Neural cell (in vitro differentiated cells): Measurements from ENCODE around the gene PCSK1N. TPM values are rescaled to one million over a fixed set of nuclear protein-coding genes. Genes with fewer than 3 reads are reported as not detected.

ENCODE experiments used
- H2AFZ ChIP-seq: fragments of 200-600, 300-800 bp; sonication (generic), shearing (Covaris generic); 2 replicates; pipeline ENCODE4 v1.6.0; 2014; ENCODE audit warnings: low read depth, mild to moderate bottlenecking, antibody characterized with exemption, low read length, moderate library complexity
- H3F3A ChIP-seq: fragments of 200-600 bp; shearing (Covaris generic); 2 replicates; pipeline ENCODE4 v1.6.1; 2016; ENCODE audit warnings: mild to moderate bottlenecking, moderate library complexity, mixed read lengths, antibody characterized with exemption, low read length; ENCODE audit not compliant: insufficient read depth, poor library complexity, severe bottlenecking
- H3K27ac ChIP-seq: fragments of 200-600, 300-800 bp; sonication (generic), shearing (Covaris generic); 2 replicates; pipeline ENCODE4 v1.5.1; 2014; ENCODE audit warnings: mild to moderate bottlenecking, low read length, moderate library complexity
- H3K27me3 ChIP-seq: fragments of 300-800, 200-600 bp; sonication (generic), shearing (Covaris generic); 2 replicates; pipeline ENCODE4 v1.6.0; 2014; ENCODE audit warnings: mild to moderate bottlenecking, low read depth, low read length, moderate library complexity; ENCODE audit not compliant: insufficient read depth
- H3K36me3 ChIP-seq: fragments of 300-800, 200-600 bp; sonication (generic), shearing (Covaris generic); 2 replicates; pipeline ENCODE4 v1.5.1; 2014; ENCODE audit warnings: mild to moderate bottlenecking, antibody characterized with exemption, low read length, moderate library complexity; ENCODE audit not compliant: insufficient read depth
- H3K4me2 ChIP-seq: fragments of 300-800, 200-600 bp; sonication (generic), shearing (Covaris generic); 2 replicates; pipeline ENCODE4 v1.6.0; 2014; ENCODE audit warnings: mild to moderate bottlenecking, low read length
- H3K4me3 ChIP-seq: fragments of 300-800, 200-600 bp; sonication (generic), shearing (Covaris generic); 2 replicates; pipeline ENCODE4 v1.5.1; 2014; ENCODE audit warnings: mild to moderate bottlenecking, low read length, moderate library complexity
- H3K79me2 ChIP-seq: fragments of 200-600 bp; shearing (Covaris generic); replicated peaks from 2 replicates; pipeline ENCODE4 v1.6.0; 2014; ENCODE audit warnings: mild to moderate bottlenecking, low read length, moderate library complexity; ENCODE audit not compliant: insufficient read depth
- H3K9ac ChIP-seq: fragments of 300-800, 200-600 bp; sonication (generic), shearing (Covaris generic); 2 replicates; pipeline ENCODE4 v1.6.1; 2016; ENCODE audit warnings: mild to moderate bottlenecking, low read length, mixed read lengths
- H3K9me2 ChIP-seq: fragments of 200-600 bp; shearing (Covaris generic); 2 replicates; pipeline ENCODE4 v1.6.1; 2016; ENCODE audit warnings: mild to moderate bottlenecking, low read length, mixed read lengths; ENCODE audit not compliant: insufficient read depth
- H3K9me3 ChIP-seq: fragments of 200-600, 300-800 bp; sonication (generic), shearing (Covaris generic); 2 replicates; pipeline ENCODE4 v1.6.1; 2016; ENCODE audit warnings: mild to moderate bottlenecking, mixed run types, low read length, moderate library complexity, mixed read lengths
- H4K20me1 ChIP-seq: fragments of 200-600 bp; shearing (Covaris generic); 2 replicates; pipeline ENCODE4 v1.6.1; 2016; ENCODE audit warnings: mild to moderate bottlenecking, mixed run types; ENCODE audit not compliant: insufficient read depth
- CTCF ChIP-seq: fragments of 450-650 bp; IDR thresholded peaks from 2 replicates; pipeline ENCODE4 v1.5.1; 2014; ENCODE audit warnings: antibody characterized with exemption, mild to moderate bottlenecking, moderate library complexity; ENCODE audit not compliant: poor library complexity, severe bottlenecking
- EP300 ChIP-seq: fragments of 450-650 bp; conservative IDR thresholded peaks from 2 replicates; pipeline ENCODE4 v1.6.1; 2014; ENCODE audit warnings: antibody characterized with exemption, mild to moderate bottlenecking, moderate library complexity; ENCODE audit not compliant: poor library complexity, severe bottlenecking
- EZH2 ChIP-seq: fragments of 200-600, 300-800 bp; shearing (Covaris generic), sonication (generic); IDR thresholded peaks from 2 replicates; pipeline ENCODE4 v1.6.1; 2014; ENCODE audit warnings: antibody characterized with exemption, low read length, borderline replicate concordance, mild to moderate bottlenecking; ENCODE audit not compliant: insufficient read depth, poor library complexity, severe bottlenecking
- MXI1 ChIP-seq: fragments of 450-650 bp; conservative IDR thresholded peaks from 2 replicates; pipeline ENCODE4 v1.6.1; 2014; ENCODE audit warnings: antibody characterized with exemption, mild to moderate bottlenecking; ENCODE audit not compliant: poor library complexity, severe bottlenecking
- POLR2AphosphoS5 ChIP-seq: IDR thresholded peaks from 2 replicates; pipeline ENCODE4 v1.6.1; 2012
- RAD21 ChIP-seq: fragments of 450-650 bp; conservative IDR thresholded peaks from 2 replicates; pipeline ENCODE4 v1.6.1; 2014; ENCODE audit warnings: antibody characterized with exemption, mild to moderate bottlenecking, moderate library complexity
- REST ChIP-seq: IDR thresholded peaks from 2 replicates; pipeline ENCODE4 v1.6.1; 2012; ENCODE audit warnings: borderline replicate concordance
- SMC3 ChIP-seq: fragments of 450-650 bp; conservative IDR thresholded peaks from 2 replicates; pipeline ENCODE4 v1.6.1; 2014; ENCODE audit warnings: antibody characterized with exemption, mild to moderate bottlenecking, moderate library complexity; ENCODE audit not compliant: poor library complexity
- TAF1 ChIP-seq: IDR thresholded peaks from 2 replicates; pipeline ENCODE4 v1.6.1; 2012; ENCODE audit warnings: low read depth
- polyA plus RNA-seq: library from polyadenylated mRNA; depleted of rRNA; stranded (reverse); fragments of >200 nt; gene quantifications from 2 replicates; pipeline ENCODE4 v1.2.3, GENCODE V29; 2014

The PCSK1N gene
- polyA plus RNA-seq, 1 donor from 2014 or later: 232 TPM

GRCh38 chrX:48816014-48816810 lies 19.2 kb downstream of the PCSK1N start:
- H4K20me1 ChIP-seq: no peaks in the 10 kb centered on the region
- no peaks in the 10 kb centered on the region for H3K36me3 ChIP-seq
- H3K9ac ChIP-seq: no peak overlapping the region
- H3K27me3 ChIP-seq: no peaks in the 10 kb centered on the region
- H3F3A ChIP-seq: no peaks in the 10 kb centered on the region
- H3K79me2 ChIP-seq: no peaks in the 10 kb centered on the region
- H3K4me3 ChIP-seq: no peak overlapping the region
- TF ChIP-seq SMC3: no peak
- H3K27ac ChIP-seq: no peak overlapping the region
- H3K9me2 ChIP-seq: no peaks in the 10 kb centered on the region
- H3K9me3 ChIP-seq: no peaks in the 10 kb centered on the region
- no peak overlapping the region for H3K4me2 ChIP-seq
- no peak overlapping the region for H2AFZ ChIP-seq

- Histone ChIP-seq H3K4me3 (no peak overlapping the region), H3K9me2 (no peaks in the 10 kb centered on the region), H3K4me2 (no peak overlapping the region), H3K79me2 (no peaks in the 10 kb centered on the region), H3K36me3 (no peaks in the 10 kb centered on the region), H3K27ac (no peak overlapping the region), H3K9ac (no peak overlapping the region), H2AFZ (no peak overlapping the region), H3K27me3 (no peaks in the 10 kb centered on the region), H3F3A (no peaks in the 10 kb centered on the region), H4K20me1 (no peaks in the 10 kb centered on the region), H3K9me3 (no peaks in the 10 kb centered on the region)
- TF ChIP-seq MXI1 (no peak), EP300 (no peak), CTCF (no peak), EZH2 (no peak), RAD21 (no peak), TAF1 (no peak)
Measured at GRCh38 chrX:48815266-48815665, 20.1 kb downstream of the PCSK1N start.

- no peaks in the 10 kb centered on the region for H3K9me2 ChIP-seq
- H3K4me2 ChIP-seq: no peak overlapping the region
- H3K9me3 ChIP-seq: no peaks in the 10 kb centered on the region
- no peaks in the 10 kb centered on the region for H3K27me3 ChIP-seq
- no peaks in the 10 kb centered on the region for H3K79me2 ChIP-seq
- no peaks in the 10 kb centered on the region for H3K36me3 ChIP-seq
- H3K27ac ChIP-seq: no peak overlapping the region
- no peaks in the 10 kb centered on the region for H4K20me1 ChIP-seq
- no peak overlapping the region for H3K9ac ChIP-seq
- no peak overlapping the region for H2AFZ ChIP-seq
- TF ChIP-seq TAF1: no peak
- no peak for TF ChIP-seq CTCF
- no peak for TF ChIP-seq SMC3
- no peak for TF ChIP-seq EP300
- no peak for TF ChIP-seq POLR2AphosphoS5
- no peak for TF ChIP-seq EZH2
- no peak for TF ChIP-seq RAD21
- TF ChIP-seq REST: no peak
- H3K4me3 ChIP-seq: no peak overlapping the region
- no peaks in the 10 kb centered on the region for H3F3A ChIP-seq
Measured at GRCh38 chrX:48814722-48815121, 20.7 kb downstream of the PCSK1N start.
